Measurements from ENCODE around the gene C1orf232. TPM values are rescaled to one million over a fixed set of nuclear protein-coding genes. Genes with fewer than 3 reads are reported as not detected.

The C1orf232 gene
- total and polyA plus RNA-seq, 2 experiments from 2014 or later = not detected

- 0 out of 2 replicates have a peak, but pooled peaks cover 4% of the 10 kb centered on the region for H3F3A ChIP-seq (replicated peaks; ENCODE audit: low read depth)
- no peaks in the 10 kb centered on the region for H3K4me1 ChIP-seq (ENCODE audit: insufficient read depth)
- ATAC-seq (no peak), DNase-seq (ENCODE audit: low spot score) (no peak)
- peaks cover 9% of the 10 kb centered on the region; the same call in 2 of the 3 replicates for H3K36me3 Mint-ChIP-seq (ENCODE audit: low read depth)
- H3K27me3 ChIP-seq (ENCODE audit: insufficient read depth) = no peaks in the 10 kb centered on the region
- no peak overlapping the region for H3K4me2 ChIP-seq
- no peaks in the 10 kb centered on the region for H3K9me2 ChIP-seq (ENCODE audit: insufficient read depth)
- peaks cover 13% of the 10 kb centered on the region for H3K27me3 Mint-ChIP-seq (ENCODE audit: insufficient read depth, low read depth, poor library complexity)
- H3K79me2 ChIP-seq (replicated peaks; ENCODE audit: insufficient read depth) = no peaks in the 10 kb centered on the region
- no peak overlapping the region for H2AFZ ChIP-seq
- H3K4me1 Mint-ChIP-seq = peaks cover 17% of the 10 kb centered on the region
- H3K36me3 ChIP-seq (ENCODE audit: insufficient read depth) = no peaks in the 10 kb centered on the region
- no peak overlapping the region for H3K27ac Mint-ChIP-seq
- TF ChIP-seq ZNF114 (CRISPR knock-in tag; IDR thresholded peaks at IDR 0.05) = no peak
- no peak overlapping the region for H3K4me3 ChIP-seq
- no peak overlapping the region for H3K27ac ChIP-seq (ENCODE audit: low read depth)
- no peaks in the 10 kb centered on the region for H4K20me1 ChIP-seq (replicated peaks; ENCODE audit: insufficient read depth)
- H3K4me3 Mint-ChIP-seq = no peak overlapping the region
- H3K9me3 Mint-ChIP-seq = no peaks in the 10 kb centered on the region; the same call in 2 of the 3 replicates
Observed at GRCh38 chr1:26189331-26189730, 20.6 kb upstream of the C1orf232 start.

GRCh38 chr1:26188477-26188876, 19.7 kb upstream of the C1orf232 start:
- H3K9me3 Mint-ChIP-seq = no peaks in the 10 kb centered on the region; the same call in 2 of the 3 replicates
- ATAC-seq = no peak

More at GRCh38 chr1:26188477-26188876, 19.7 kb upstream of the C1orf232 start:
- H3K4me1 ChIP-seq (ENCODE audit: insufficient read depth) = no peaks in the 10 kb centered on the region
- DNase-seq (ENCODE audit: low spot score) = no peak
- peaks cover 9% of the 10 kb centered on the region; the same call in 2 of the 3 replicates for H3K36me3 Mint-ChIP-seq (ENCODE audit: low read depth)
- TF ChIP-seq CTCF (conservative IDR thresholded peaks at IDR 0.05; ENCODE audit: low read depth in 2 of 2) (no peak), NANOG (IDR thresholded peaks at IDR 0.05; ENCODE audit: borderline replicate concordance) (no peak), ZNF331 (CRISPR knock-in tag; IDR thresholded peaks at IDR 0.05; ENCODE audit: low read depth) (no peak), CREB1 (CRISPR knock-in tag; IDR thresholded peaks at IDR 0.05; ENCODE audit: low read depth) (no peak), ETS1 (IDR thresholded peaks at IDR 0.05) (no peak), ZNF114 (CRISPR knock-in tag; IDR thresholded peaks at IDR 0.05) (no peak), ZNF462 (CRISPR knock-in tag; IDR thresholded peaks at IDR 0.05) (no peak), JUNB (IDR thresholded peaks at IDR 0.05; ENCODE audit: unreplicated experiment) (no peak)
- H3K9me2 ChIP-seq (ENCODE audit: insufficient read depth) = no peaks in the 10 kb centered on the region
- H3K4me3 Mint-ChIP-seq = no peak overlapping the region
- H3F3A ChIP-seq (replicated peaks; ENCODE audit: low read depth) = 0 out of 2 replicates have a peak, but pooled peaks cover 4% of the 10 kb centered on the region
- no peaks in the 10 kb centered on the region for H4K20me1 ChIP-seq (replicated peaks; ENCODE audit: insufficient read depth)
- no peak overlapping the region for H2AFZ ChIP-seq
- no peak overlapping the region for H3K27ac Mint-ChIP-seq
- peaks cover 17% of the 10 kb centered on the region for H3K4me1 Mint-ChIP-seq
- H3K79me2 ChIP-seq (replicated peaks; ENCODE audit: insufficient read depth) = no peaks in the 10 kb centered on the region
- no peak overlapping the region for H3K27ac ChIP-seq (ENCODE audit: low read depth)
- no peak overlapping the region for H3K4me2 ChIP-seq
- peaks cover 13% of the 10 kb centered on the region for H3K27me3 Mint-ChIP-seq (ENCODE audit: insufficient read depth, low read depth, poor library complexity)
- no peaks in the 10 kb centered on the region for H3K27me3 ChIP-seq (ENCODE audit: insufficient read depth)
- H3K36me3 ChIP-seq (ENCODE audit: insufficient read depth) = no peaks in the 10 kb centered on the region
- no peak overlapping the region for H3K4me3 ChIP-seq
